ENCODE results near the gene CD300C. TPM values are rescaled to one million over a fixed set of nuclear protein-coding genes. Genes with fewer than 3 reads are reported as not detected.

Gene CD300C
- total and polyA plus RNA-seq, 2 experiments from 2014 or later = 0.43 to 0.47 TPM

- Histone ChIP-seq H3K36me3 (replicated peaks; ENCODE audit: insufficient read depth, low read depth) (no peaks in the 10 kb centered on the region), H3K4me1 (ENCODE audit: insufficient read depth) (no peaks in the 10 kb centered on the region), H3K4me3 (no peak overlapping the region), H2AFZ (no peak overlapping the region), H3K27ac (no peak overlapping the region), H4K20me1 (ENCODE audit: insufficient read depth, poor library complexity, severe bottlenecking) (no peaks in the 10 kb centered on the region), H3K9me2 (replicated peaks; ENCODE audit: insufficient read depth) (no peaks in the 10 kb centered on the region), H3K27me3 (peaks cover 9% of the 10 kb centered on the region), H3K4me2 (no peak overlapping the region), H3K79me2 (no peaks in the 10 kb centered on the region), H3K9me3 (ENCODE audit: low read depth) (no peaks in the 10 kb centered on the region)
- no peak for TF ChIP-seq EZH2 (IDR thresholded peaks at IDR 0.05; ENCODE audit: borderline replicate concordance)
- TF ChIP-seq EZH2phosphoT487 (IDR thresholded peaks at IDR 0.05; ENCODE audit: low read depth, severe bottlenecking, unreplicated experiment) = no peak
- TF ChIP-seq CTCF (IDR thresholded peaks at IDR 0.05; ENCODE audit: poor library complexity) = no peak
- DNase-seq (ENCODE audit: low spot score) = no peak
- whole genome bisulfite sequencing (ENCODE audit: low lambda C conversion rate, missing lambda C conversion rate) = 85% methylated on average over 5 of the region's 5 CpGs
These were observed 3.7 kb downstream of the CD300C start for GRCh38 chr17:74542166-74542565.

GRCh38 chr17:74541176-74542111 lies 4.5 kb downstream of the CD300C start:
- H3K4me2 ChIP-seq = no peak overlapping the region
- 83% methylated on average over 23 of the region's 23 CpGs for WGBS (ENCODE audit: low lambda C conversion rate, missing lambda C conversion rate)
- H3K9me3 ChIP-seq (ENCODE audit: low read depth) = no peaks in the 10 kb centered on the region
- no peak overlapping the region for H3K27ac ChIP-seq
- H3K4me1 ChIP-seq (ENCODE audit: insufficient read depth) = no peaks in the 10 kb centered on the region
- H3K9me2 ChIP-seq (replicated peaks; ENCODE audit: insufficient read depth) = no peaks in the 10 kb centered on the region
- no peak overlapping the region for H2AFZ ChIP-seq
- H3K27me3 ChIP-seq = peaks cover 9% of the 10 kb centered on the region
- TF ChIP-seq EZH2phosphoT487 (IDR thresholded peaks at IDR 0.05; ENCODE audit: low read depth, severe bottlenecking, unreplicated experiment) (no peak), EZH2 (IDR thresholded peaks at IDR 0.05; ENCODE audit: borderline replicate concordance) (no peak), CTCF (IDR thresholded peaks at IDR 0.05; ENCODE audit: poor library complexity) (no peak)
- H3K36me3 ChIP-seq (replicated peaks; ENCODE audit: insufficient read depth, low read depth) = no peaks in the 10 kb centered on the region
- no peak for DNase-seq (ENCODE audit: low spot score)
- H3K79me2 ChIP-seq = no peaks in the 10 kb centered on the region
- no peaks in the 10 kb centered on the region for H4K20me1 ChIP-seq (ENCODE audit: insufficient read depth, poor library complexity, severe bottlenecking)
- H3K4me3 ChIP-seq = no peak overlapping the region

DNA sequence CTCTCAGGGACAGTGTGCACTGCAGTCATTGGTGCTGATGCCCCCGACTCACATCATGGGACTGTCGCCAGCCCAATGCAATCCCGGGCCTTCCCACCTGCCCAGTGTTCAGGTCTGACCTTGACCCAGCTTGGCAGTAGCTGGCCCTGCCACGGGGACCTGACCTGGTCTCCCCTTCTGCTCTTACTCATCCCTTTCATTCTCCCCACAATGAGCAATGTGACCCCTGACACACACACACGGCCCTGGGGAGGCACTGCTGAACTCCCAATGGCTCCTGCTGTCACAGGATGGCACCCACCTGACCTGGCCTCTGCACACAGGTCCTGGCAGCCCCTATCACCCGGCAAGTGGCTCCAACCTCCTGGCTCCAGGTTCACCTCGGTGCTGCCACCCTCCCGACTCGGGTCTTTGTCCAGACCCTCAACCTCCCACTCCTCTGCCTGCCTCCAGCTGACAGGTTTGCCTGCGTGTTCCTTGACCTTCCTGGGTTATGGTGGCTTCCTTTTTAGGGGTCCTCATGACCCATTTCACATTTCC lies 6.6 kb downstream of the CD300C start:
- peaks cover 9% of the 10 kb centered on the region for H3K27me3 ChIP-seq
- no peak overlapping the region for H2AFZ ChIP-seq
- no peaks in the 10 kb centered on the region for H3K36me3 ChIP-seq (replicated peaks; ENCODE audit: insufficient read depth, low read depth)
- no peaks in the 10 kb centered on the region for H3K79me2 ChIP-seq
- H3K4me3 ChIP-seq = no peak overlapping the region
- no peaks in the 10 kb centered on the region for H3K9me3 ChIP-seq (ENCODE audit: low read depth)
- H3K27ac ChIP-seq = no peak overlapping the region
- H3K4me2 ChIP-seq = no peak overlapping the region
- 82% methylated on average over 9 of the region's 10 CpGs for WGBS (ENCODE audit: low lambda C conversion rate, missing lambda C conversion rate)
- H3K9me2 ChIP-seq (replicated peaks; ENCODE audit: insufficient read depth) = no peaks in the 10 kb centered on the region
- no peak for DNase-seq (ENCODE audit: low spot score)
- H3K4me1 ChIP-seq (ENCODE audit: insufficient read depth) = no peaks in the 10 kb centered on the region
- no peak for TF ChIP-seq EZH2 (IDR thresholded peaks at IDR 0.05; ENCODE audit: borderline replicate concordance)
- no peak for TF ChIP-seq EZH2phosphoT487 (IDR thresholded peaks at IDR 0.05; ENCODE audit: low read depth, severe bottlenecking, unreplicated experiment)
- no peak for TF ChIP-seq CTCF (IDR thresholded peaks at IDR 0.05; ENCODE audit: poor library complexity)
- no peaks in the 10 kb centered on the region for H4K20me1 ChIP-seq (ENCODE audit: insufficient read depth, poor library complexity, severe bottlenecking)

All from hepatocyte (in vitro differentiated cells).